Kidney (tissue), 2 donors: ENCODE data around the gene PRAMEF5. TPM values are rescaled to one million over a fixed set of nuclear protein-coding genes. Genes with fewer than 3 reads are reported as not detected.

Source experiments
- polyA plus RNA-seq: library from polyadenylated mRNA; stranded (reverse); fragments of 350-450 nt; fragmentation: Illumina TruSeq; extraction: RNeasy Lipid Tissue Mini Kit (QIAGEN cat#74804); gene quantifications from one replicate; pipeline ENCODE4 v1.2.3, GENCODE V29; 2014; ENCODE audit warnings: low read depth, low replicate concordance; ENCODE audit not compliant: insufficient read depth
- total RNA-seq: library from RNA; stranded (reverse); fragmentation: NEBNext Ultra II Directional; extraction: Animal tissue kit (Norgen Biotek cat#: 25700); gene quantifications from one replicate; pipeline ENCODE4 v1.2.1, GENCODE V29; 2021
- donor health status: DM: yes; HTN: yes; CAD: no.

Gene PRAMEF5
- total and polyA plus RNA-seq, 2 donors from 2014 or later: not detected

Other genes starting within 250 kb of the PRAMEF5 start
- gene PRAMEF27, start 197.6 kb upstream of the PRAMEF5 start, total RNA-seq: not detected
- gene PRAMEF27, start 197.6 kb upstream of the PRAMEF5 start, polyA plus RNA-seq: not detected
- gene HNRNPCL3, start 193.4 kb upstream of the PRAMEF5 start, total RNA-seq: not detected
- gene HNRNPCL3, start 193.4 kb upstream of the PRAMEF5 start, polyA plus RNA-seq: not detected
- gene PRAMEF25, start 183.4 kb upstream of the PRAMEF5 start, total RNA-seq: not detected
- not detected for gene PRAMEF25, start 183.4 kb upstream of the PRAMEF5 start, polyA plus RNA-seq
- not detected for gene HNRNPCL2, start 137.3 kb upstream of the PRAMEF5 start, total RNA-seq
- gene HNRNPCL2, start 137.3 kb upstream of the PRAMEF5 start, polyA plus RNA-seq: not detected
- not detected for gene PRAMEF26, start 98.2 kb upstream of the PRAMEF5 start, total RNA-seq
- not detected for gene PRAMEF26, start 98.2 kb upstream of the PRAMEF5 start, polyA plus RNA-seq
- gene HNRNPCL4, start 88.6 kb upstream of the PRAMEF5 start, total RNA-seq: not detected
- not detected for gene HNRNPCL4, start 88.6 kb upstream of the PRAMEF5 start, polyA plus RNA-seq
- gene PRAMEF9, start 82.3 kb upstream of the PRAMEF5 start, total RNA-seq: not detected
- not detected for gene PRAMEF9, start 82.3 kb upstream of the PRAMEF5 start, polyA plus RNA-seq
- not detected for gene PRAMEF13, start 52.8 kb upstream of the PRAMEF5 start, total RNA-seq
- not detected for gene PRAMEF13, start 52.8 kb upstream of the PRAMEF5 start, polyA plus RNA-seq
- not detected for gene PRAMEF18, start 28.0 kb upstream of the PRAMEF5 start, total RNA-seq
- gene PRAMEF18, start 28.0 kb upstream of the PRAMEF5 start, polyA plus RNA-seq: not detected
- not detected for gene PRAMEF8, start 30.9 kb downstream of the PRAMEF5 start, total RNA-seq
- not detected for gene PRAMEF8, start 30.9 kb downstream of the PRAMEF5 start, polyA plus RNA-seq
- gene PRAMEF33, start 49.3 kb downstream of the PRAMEF5 start, total RNA-seq: not detected
- not detected for gene PRAMEF33, start 49.3 kb downstream of the PRAMEF5 start, polyA plus RNA-seq
- gene PRAMEF15, start 61.4 kb downstream of the PRAMEF5 start, total RNA-seq: not detected
- gene PRAMEF15, start 61.4 kb downstream of the PRAMEF5 start, polyA plus RNA-seq: not detected
- gene PRAMEF14, start 92.9 kb downstream of the PRAMEF5 start, total RNA-seq: not detected
- not detected for gene PRAMEF14, start 92.9 kb downstream of the PRAMEF5 start, polyA plus RNA-seq
- gene PRAMEF19, start 117.7 kb downstream of the PRAMEF5 start, total RNA-seq: not detected
- not detected for gene PRAMEF19, start 117.7 kb downstream of the PRAMEF5 start, polyA plus RNA-seq
- gene PRAMEF17, start 135.4 kb downstream of the PRAMEF5 start, total RNA-seq: not detected
- not detected for gene PRAMEF17, start 135.4 kb downstream of the PRAMEF5 start, polyA plus RNA-seq
- gene PRAMEF20, start 156.3 kb downstream of the PRAMEF5 start, total RNA-seq: not detected
- gene PRAMEF20, start 156.3 kb downstream of the PRAMEF5 start, polyA plus RNA-seq: not detected